ENCODE data around the gene CCM2. TPM values are rescaled to one million over a fixed set of nuclear protein-coding genes. Genes with fewer than 3 reads are reported as not detected.

CCM2 gene
- total and polyA plus RNA-seq, 2 of the 8 experiments (the other 6 are each of a cell fraction or from before 2014, with no cell fraction given): 31.6 to 41.2 TPM

DNA sequence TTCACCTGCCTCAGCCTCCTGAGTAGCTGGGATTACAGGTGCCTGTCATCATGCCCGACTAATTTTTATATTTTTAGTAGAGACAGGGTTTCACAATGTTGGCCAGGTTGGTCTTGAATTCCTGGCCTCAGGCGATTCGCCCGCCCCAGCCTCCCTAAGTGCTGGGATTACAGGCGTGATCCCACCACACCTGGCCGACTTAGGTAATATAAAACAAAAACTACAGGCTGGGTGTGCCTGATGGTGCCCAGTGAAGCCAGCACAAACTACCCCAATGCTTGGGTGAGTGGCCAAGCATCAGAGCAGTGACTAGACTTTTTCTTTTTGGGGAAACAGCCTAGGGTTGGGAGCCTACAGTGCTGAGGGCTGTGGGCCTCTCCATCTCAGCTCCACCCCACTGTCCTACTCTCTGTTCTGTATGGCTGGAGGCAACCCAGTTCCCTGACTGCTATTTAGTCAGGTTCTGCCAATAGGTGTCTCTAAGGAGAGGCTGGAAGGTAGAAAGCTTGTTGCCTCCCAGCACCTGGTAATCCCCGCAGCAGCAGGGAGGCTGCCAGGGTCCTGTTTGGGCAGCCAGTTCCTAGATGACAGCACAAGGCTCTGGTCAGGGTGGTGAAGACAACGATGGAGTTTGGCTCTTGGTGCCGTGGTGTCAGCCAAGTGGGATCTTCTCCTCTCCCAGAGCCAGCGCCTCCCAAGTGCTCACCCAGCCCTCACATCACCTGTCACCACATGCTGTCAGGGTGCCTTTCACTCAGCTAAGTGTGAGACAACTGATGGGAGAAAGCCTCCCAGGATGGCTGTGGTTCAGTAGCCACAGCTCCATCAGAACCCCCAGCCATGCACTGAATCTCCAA, 99.2 kb downstream of the CCM2 start:
- Histone ChIP-seq H3K23me2 (ENCODE audit: low read depth, low read length) (no peaks in the 10 kb centered on the region), H3K9ac (replicated peaks in 1 of 4; ENCODE audit: extremely low read depth in 1 of 4, low read depth in 3 of 4, low read length in 3 of 4) (no peak overlapping the region), H4K91ac (replicated peaks; ENCODE audit: insufficient read length, low read length) (no peak overlapping the region), H3K4ac (replicated peaks; ENCODE audit: insufficient read length, low read depth, low read length) (no peak overlapping the region), H4K5ac (ENCODE audit: insufficient read length, low read depth, low read length) (no peak overlapping the region), H2BK12ac (ENCODE audit: low read depth, low read length) (no peak overlapping the region), H3K4me3 (ENCODE audit: extremely low read depth in 1 of 4, insufficient read depth in 2 of 4, low read depth in 3 of 4, low read length in 4 of 4) (no peak overlapping the region), H3K27ac (ENCODE audit: low read depth, low read length) (no peak overlapping the region), H2AFZ (ENCODE audit: low read length) (no peak overlapping the region), H3K36me3 (ENCODE audit: control insufficient read depth in 2 of 4, insufficient read depth in 4 of 4, low read length in 3 of 4) (peaks cover 33 to 54% (median 47%) of the 10 kb centered on the region in 4 experiments), H3K9me3 (ENCODE audit: insufficient read depth in 2 of 2, low read depth in 1 of 2, low read length in 1 of 2) (no peaks in the 10 kb centered on the region), H3K14ac (ENCODE audit: insufficient read length) (no peak overlapping the region), H2BK120ac (replicated peaks; ENCODE audit: low read depth, low read length) (no peak overlapping the region), H3K4me1 (replicated peaks in 1 of 4; ENCODE audit: control insufficient read depth in 3 of 4, insufficient read depth in 4 of 4, low read length in 3 of 4) (no peaks in the 10 kb centered on the region), H3K27me3 (replicated peaks in 1 of 4; ENCODE audit: control insufficient read depth in 3 of 4, extremely low read depth in 1 of 4, insufficient read depth in 3 of 4, low read length in 3 of 4) (no peaks in the 10 kb centered on the region), H2AK5ac (ENCODE audit: low read depth, low read length) (no peak overlapping the region), H2BK5ac (ENCODE audit: low read depth, low read length) (no peak overlapping the region), H4K20me1 (replicated peaks in 1 of 2; ENCODE audit: control insufficient read depth in 1 of 2, insufficient read depth in 2 of 2, low read length in 2 of 2) (peaks cover 4 to 29% of the 10 kb centered on the region in 2 experiments), H4K8ac (ENCODE audit: extremely low read depth, insufficient read depth, low read length) (no peak overlapping the region; the same call in 1 of the 2 replicates), H3K79me1 (ENCODE audit: low read depth, low read length) (no peaks in the 10 kb centered on the region), H3K4me2 (ENCODE audit: insufficient read depth in 1 of 2, low read depth in 2 of 2, low read length in 2 of 2) (no peak overlapping the region), H3K18ac (ENCODE audit: extremely low read depth, low read length) (no peak overlapping the region), H3K56ac (replicated peaks; ENCODE audit: insufficient read length, low read depth, low read length) (no peak overlapping the region), H3K23ac (ENCODE audit: insufficient read length) (no peak overlapping the region), H2BK15ac (ENCODE audit: low read length) (no peak overlapping the region), H2BK20ac (ENCODE audit: low read length) (no peak overlapping the region), H3K79me2 (ENCODE audit: control insufficient read depth in 1 of 2, insufficient read depth in 2 of 2, low read length in 2 of 2) (no peaks in the 10 kb centered on the region)
- peak in 1 of 2 experiments; percentile 42; a peak in 1 of 3 replicates for TF ChIP-seq POLR2A (IDR thresholded peaks at IDR 0.05; ENCODE audit: control extremely low read depth in 1 of 2, low read depth in 2 of 2, low read length in 2 of 2)
- TF ChIP-seq TAF7 (optimal IDR thresholded peaks at IDR 0.05; ENCODE audit: borderline replicate concordance, low read depth, low read length): no peak
- TF ChIP-seq, protein P1, sequence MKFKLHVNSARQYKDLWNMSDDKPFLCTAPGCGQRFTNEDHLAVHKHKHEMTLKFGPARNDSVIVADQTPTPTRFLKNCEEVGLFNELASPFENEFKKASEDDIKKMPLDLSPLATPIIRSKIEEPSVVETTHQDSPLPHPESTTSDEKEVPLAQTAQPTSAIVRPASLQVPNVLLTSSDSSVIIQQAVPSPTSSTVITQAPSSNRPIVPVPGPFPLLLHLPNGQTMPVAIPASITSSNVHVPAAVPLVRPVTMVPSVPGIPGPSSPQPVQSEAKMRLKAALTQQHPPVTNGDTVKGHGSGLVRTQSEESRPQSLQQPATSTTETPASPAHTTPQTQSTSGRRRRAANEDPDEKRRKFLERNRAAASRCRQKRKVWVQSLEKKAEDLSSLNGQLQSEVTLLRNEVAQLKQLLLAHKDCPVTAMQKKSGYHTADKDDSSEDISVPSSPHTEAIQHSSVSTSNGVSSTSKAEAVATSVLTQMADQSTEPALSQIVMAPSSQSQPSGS (IDR thresholded peaks at IDR 0.05; ENCODE audit: low read length): 0 out of 2 replicates have a peak, but pooled peaks have one; percentile 24
- TF ChIP-seq JUND (IDR thresholded peaks at IDR 0.05; ENCODE audit: low read length): no peak
- TF ChIP-seq POLR2AphosphoS5 (IDR thresholded peaks at IDR 0.05; ENCODE audit: low read depth, low read length): peak; percentile 21; the same call in 1 of the 2 replicates
- peak in 1 of 2 experiments; percentile 8; a peak in 1 of 4 replicates for TF ChIP-seq RAD21 (IDR thresholded peaks at IDR 0.05 in 1 of 2, conservative IDR thresholded peaks at IDR 0.05 in 1 of 2; ENCODE audit: low read depth in 2 of 2, low read length in 2 of 2)
- CTCF ChIA-PET (ENCODE audit: partially characterized antibody): interaction anchor here (1.0 to 2.7 kb wide), 5 partner anchors 13 to 123 kb away, joined by 3 to 10 read pairs (median 3); no protein-coding TSS in a partner anchor
- 93% methylated on average over 10 of the region's 10 CpGs; no CpG with 5 or more reads in 1 of the 2 experiments for WGBS, 2 experiments (ENCODE audit: extremely low coverage in 1 of 2, insufficient coverage in 1 of 2, insufficient read length in 1 of 2, insufficient replicate concordance in 2 of 2, low coverage in 1 of 2, low lambda C conversion rate in 2 of 2, missing lambda C conversion rate in 1 of 2)
- FAIRE-seq (no peak), DNase-seq (ENCODE audit: low read depth in 1 of 2, low spot score in 2 of 2) (no peak)
- POLR2A ChIA-PET (ENCODE audit: partially characterized antibody): interaction anchor here (1.0 to 3.1 kb wide), 11 partner anchors 9 to 121 kb away, joined by 3 to 30 read pairs (median 4); partner anchors contain the start of genes NACAD and TBRG4

Data from H1 (cell line).